DND-41 (cell line): ENCODE data around the gene BSCL2.

Experiments
- CTCF ChIP-seq: IDR thresholded peaks from 2 replicates; pipeline ENCODE4 v1.5.1; 2012; ENCODE audit warnings: borderline replicate concordance, low read length, moderate library complexity, mild to moderate bottlenecking; ENCODE audit not compliant: poor library complexity, severe bottlenecking; ENCODE audit errors: extremely low read depth
- EZH2 ChIP-seq: IDR thresholded peaks from 3 replicates; pipeline ENCODE4 v1.6.1; 2012; ENCODE audit warnings: borderline replicate concordance, low read depth, mild to moderate bottlenecking, moderate library complexity, low read length, inconsistent platforms; ENCODE audit not compliant: severe bottlenecking

- TF ChIP-seq CTCF (no peak), EZH2 (no peak)
These were observed 9.6 kb upstream of the BSCL2 start for GRCh38 chr11:62716816-62717215.
